ENCODE measurements around the gene DPEP2. TPM values are rescaled to one million over a fixed set of nuclear protein-coding genes. Genes with fewer than 3 reads are reported as not detected.

Gene DPEP2
- total and polyA plus RNA-seq, 2 of the 13 experiments (the other 11 are each of a cell fraction or from before 2014, with no cell fraction given) = 0.18 TPM; not detected in 1

DNA sequence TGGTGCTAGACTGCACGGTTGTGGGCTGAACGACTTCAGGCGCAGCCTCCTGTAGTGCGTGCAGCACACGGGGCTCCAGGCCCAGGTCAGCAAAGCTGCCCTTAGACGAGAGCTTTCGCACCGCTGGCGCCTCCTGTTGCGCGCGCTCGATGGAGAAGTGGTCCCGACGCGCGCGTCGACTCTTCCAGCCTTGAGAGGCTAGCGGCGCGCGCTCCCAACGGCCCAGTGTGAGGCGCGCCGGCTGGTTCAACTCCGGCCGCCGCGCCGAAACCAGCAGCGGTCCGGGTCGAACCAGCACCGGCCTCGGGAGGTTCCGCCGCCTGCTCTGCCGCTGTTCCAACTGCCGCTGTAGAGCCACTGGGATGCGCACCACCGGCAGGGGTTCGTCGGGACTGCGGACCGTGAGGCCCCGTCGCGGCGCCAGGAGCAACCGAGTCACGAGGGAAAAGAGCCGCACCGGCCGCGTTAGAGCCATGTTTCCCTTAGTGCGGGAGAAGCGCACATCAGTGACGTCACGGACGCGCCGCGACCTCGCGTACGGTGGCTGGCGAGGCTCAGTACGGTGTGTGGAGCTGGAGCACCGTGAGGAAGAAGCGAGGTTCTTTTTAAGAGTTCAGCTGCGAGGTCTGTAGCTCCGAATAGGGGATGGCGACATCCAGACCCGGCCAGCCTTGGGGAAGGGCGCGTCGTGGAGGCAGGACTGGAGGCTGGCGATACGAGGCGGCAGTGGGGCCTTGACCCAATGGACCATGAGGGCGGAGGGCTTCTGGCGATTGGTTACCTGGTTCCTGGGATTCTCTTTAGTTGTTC, 23.6 kb upstream of the DPEP2 start, which contains the start of the genes DDX28 and DUS2 (continued):
- TF ChIP-seq ZNF138 (CRISPR knock-in tag; IDR thresholded peaks at IDR 0.05; ENCODE audit: low read depth) (no peak; the same call in 1 of the 2 replicates), ZNF224 (CRISPR knock-in tag; IDR thresholded peaks at IDR 0.05) (no peak; the same call in 1 of the 2 replicates), ZNF572 (CRISPR knock-in tag; IDR thresholded peaks at IDR 0.05) (peak; percentile 84; the same call in 1 of the 2 replicates), ZNF446 (CRISPR knock-in tag; IDR thresholded peaks at IDR 0.05) (peak; percentile 87), ZNF101 (CRISPR knock-in tag; IDR thresholded peaks at IDR 0.05; ENCODE audit: borderline replicate concordance, low read depth) (0 out of 2 replicates have a peak, but pooled peaks have one; percentile 22), ZNF691 (CRISPR knock-in tag; IDR thresholded peaks at IDR 0.05; ENCODE audit: borderline replicate concordance, low read depth) (peak; percentile 96; the same call in 1 of the 2 replicates), ZNF263 (CRISPR knock-in tag; IDR thresholded peaks at IDR 0.05) (peak; percentile 96), MYC (CRISPR knock-in tag; IDR thresholded peaks at IDR 0.05; ENCODE audit: borderline replicate concordance) (peak; percentile 100), ZNF816 (CRISPR knock-in tag; IDR thresholded peaks at IDR 0.05; ENCODE audit: borderline replicate concordance) (peak; percentile 91), SRY (CRISPR knock-in tag; IDR thresholded peaks at IDR 0.05) (no peak; the same call in 1 of the 2 replicates), ZFP82 (CRISPR knock-in tag; IDR thresholded peaks at IDR 0.05; ENCODE audit: borderline replicate concordance) (peak; percentile 98; the same call in 1 of the 2 replicates), ZSCAN25 (CRISPR knock-in tag; IDR thresholded peaks at IDR 0.05) (peak; percentile 75), ZNF567 (CRISPR knock-in tag; IDR thresholded peaks at IDR 0.05; ENCODE audit: borderline replicate concordance) (no peak; the same call in 1 of the 2 replicates), ZNF570 (CRISPR knock-in tag; IDR thresholded peaks at IDR 0.05; ENCODE audit: borderline replicate concordance) (no peak; the same call in 1 of the 2 replicates), ZNF891 (CRISPR knock-in tag; IDR thresholded peaks at IDR 0.05) (peak; percentile 97), ELF3 (CRISPR knock-in tag; IDR thresholded peaks at IDR 0.05) (peak; percentile 74), FOSL1 (CRISPR knock-in tag; IDR thresholded peaks at IDR 0.05; ENCODE audit: borderline replicate concordance) (0 out of 2 replicates have a peak, but pooled peaks have one; percentile 8), E2F5 (CRISPR knock-in tag; conservative IDR thresholded peaks at IDR 0.05) (peak; percentile 75; the same call in 1 of the 2 replicates), HMGA1 (CRISPR knock-in tag; conservative IDR thresholded peaks at IDR 0.05) (no peak), NFYB (CRISPR knock-in tag; IDR thresholded peaks at IDR 0.05) (peak; percentile 59), MED13 (CRISPR knock-in tag; IDR thresholded peaks at IDR 0.05) (peak; percentile 64)
- TF ChIP-seq, protein P1, sequence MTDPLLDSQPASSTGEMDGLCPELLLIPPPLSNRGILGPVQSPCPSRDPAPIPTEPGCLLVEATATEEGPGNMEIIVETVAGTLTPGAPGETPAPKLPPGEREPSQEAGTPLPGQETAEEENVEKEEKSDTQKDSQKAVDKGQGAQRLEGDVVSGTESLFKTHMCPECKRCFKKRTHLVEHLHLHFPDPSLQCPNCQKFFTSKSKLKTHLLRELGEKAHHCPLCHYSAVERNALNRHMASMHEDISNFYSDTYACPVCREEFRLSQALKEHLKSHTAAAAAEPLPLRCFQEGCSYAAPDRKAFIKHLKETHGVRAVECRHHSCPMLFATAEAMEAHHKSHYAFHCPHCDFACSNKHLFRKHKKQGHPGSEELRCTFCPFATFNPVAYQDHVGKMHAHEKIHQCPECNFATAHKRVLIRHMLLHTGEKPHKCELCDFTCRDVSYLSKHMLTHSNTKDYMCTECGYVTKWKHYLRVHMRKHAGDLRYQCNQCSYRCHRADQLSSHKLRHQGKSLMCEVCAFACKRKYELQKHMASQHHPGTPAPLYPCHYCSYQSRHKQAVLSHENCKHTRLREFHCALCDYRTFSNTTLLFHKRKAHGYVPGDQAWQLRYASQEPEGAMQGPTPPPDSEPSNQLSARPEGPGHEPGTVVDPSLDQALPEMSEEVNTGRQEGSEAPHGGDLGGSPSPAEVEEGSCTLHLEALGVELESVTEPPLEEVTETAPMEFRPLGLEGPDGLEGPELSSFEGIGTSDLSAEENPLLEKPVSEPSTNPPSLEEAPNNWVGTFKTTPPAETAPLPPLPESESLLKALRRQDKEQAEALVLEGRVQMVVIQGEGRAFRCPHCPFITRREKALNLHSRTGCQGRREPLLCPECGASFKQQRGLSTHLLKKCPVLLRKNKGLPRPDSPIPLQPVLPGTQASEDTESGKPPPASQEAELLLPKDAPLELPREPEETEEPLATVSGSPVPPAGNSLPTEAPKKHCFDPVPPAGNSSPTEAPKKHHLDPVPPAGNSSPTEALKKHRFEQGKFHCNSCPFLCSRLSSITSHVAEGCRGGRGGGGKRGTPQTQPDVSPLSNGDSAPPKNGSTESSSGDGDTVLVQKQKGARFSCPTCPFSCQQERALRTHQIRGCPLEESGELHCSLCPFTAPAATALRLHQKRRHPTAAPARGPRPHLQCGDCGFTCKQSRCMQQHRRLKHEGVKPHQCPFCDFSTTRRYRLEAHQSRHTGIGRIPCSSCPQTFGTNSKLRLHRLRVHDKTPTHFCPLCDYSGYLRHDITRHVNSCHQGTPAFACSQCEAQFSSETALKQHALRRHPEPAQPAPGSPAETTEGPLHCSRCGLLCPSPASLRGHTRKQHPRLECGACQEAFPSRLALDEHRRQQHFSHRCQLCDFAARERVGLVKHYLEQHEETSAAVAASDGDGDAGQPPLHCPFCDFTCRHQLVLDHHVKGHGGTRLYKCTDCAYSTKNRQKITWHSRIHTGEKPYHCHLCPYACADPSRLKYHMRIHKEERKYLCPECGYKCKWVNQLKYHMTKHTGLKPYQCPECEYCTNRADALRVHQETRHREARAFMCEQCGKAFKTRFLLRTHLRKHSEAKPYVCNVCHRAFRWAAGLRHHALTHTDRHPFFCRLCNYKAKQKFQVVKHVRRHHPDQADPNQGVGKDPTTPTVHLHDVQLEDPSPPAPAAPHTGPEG (CRISPR knock-in tag; IDR thresholded peaks at IDR 0.05) = peak; percentile 33

Data from HepG2 (cell line).